ENCODE data around the gene SOCS3. TPM values are rescaled to one million over a fixed set of nuclear protein-coding genes. Genes with fewer than 3 reads are reported as not detected.

SOCS3 gene
- polyA plus RNA-seq, 2 of the 4 experiments (the other 2 are of a cell fraction): 13.5 to 14.7 TPM

GRCh38 chr17:78366109-78366848, 6.4 kb upstream of the SOCS3 start:
- no peaks in the 10 kb centered on the region for H3K9me3 ChIP-seq
- H3K4me2 ChIP-seq: no peak overlapping the region
- DNase-seq (ENCODE audit: low read depth in 1 of 2, low spot score in 1 of 2) (no peak), FAIRE-seq (no peak), ATAC-seq (no peak; a peak in 2 of 6 replicates)
- CTCF ChIA-PET: interaction anchor here (0.6 to 15.5 kb wide), 7 partner anchors 26 to 385 kb away, joined by 3 to 388 read pairs (median 3); no protein-coding TSS in a partner anchor
- H3K4me1 ChIP-seq: no peaks in the 10 kb centered on the region
- no peak for TF ChIP-seq POLR2A (IDR thresholded peaks at IDR 0.05; ENCODE audit: low read length)
- TF ChIP-seq CHD4 (IDR thresholded peaks at IDR 0.05; ENCODE audit: borderline replicate concordance): no peak
- TF ChIP-seq RARB (CRISPR knock-in tag; IDR thresholded peaks at IDR 0.05): no peak
- no peak for TF ChIP-seq SREBF2 (IDR thresholded peaks at IDR 0.05)
- TF ChIP-seq MAZ (IDR thresholded peaks at IDR 0.05; ENCODE audit: borderline replicate concordance, low read depth, low read length): no peak
- TF ChIP-seq MYC (IDR thresholded peaks at IDR 0.05; ENCODE audit: borderline replicate concordance, low read length): no peak
- TF ChIP-seq, protein P1, sequence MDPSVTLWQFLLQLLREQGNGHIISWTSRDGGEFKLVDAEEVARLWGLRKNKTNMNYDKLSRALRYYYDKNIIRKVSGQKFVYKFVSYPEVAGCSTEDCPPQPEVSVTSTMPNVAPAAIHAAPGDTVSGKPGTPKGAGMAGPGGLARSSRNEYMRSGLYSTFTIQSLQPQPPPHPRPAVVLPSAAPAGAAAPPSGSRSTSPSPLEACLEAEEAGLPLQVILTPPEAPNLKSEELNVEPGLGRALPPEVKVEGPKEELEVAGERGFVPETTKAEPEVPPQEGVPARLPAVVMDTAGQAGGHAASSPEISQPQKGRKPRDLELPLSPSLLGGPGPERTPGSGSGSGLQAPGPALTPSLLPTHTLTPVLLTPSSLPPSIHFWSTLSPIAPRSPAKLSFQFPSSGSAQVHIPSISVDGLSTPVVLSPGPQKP (IDR thresholded peaks at IDR 0.05; ENCODE audit: low read depth, low read length): no peak
- TF ChIP-seq CTCF (IDR thresholded peaks at IDR 0.05): no peak
- no peak for TF ChIP-seq CHD2 (IDR thresholded peaks at IDR 0.05; ENCODE audit: low read length, partially characterized antibody)
- TF ChIP-seq ESRRA (IDR thresholded peaks at IDR 0.05; ENCODE audit: borderline replicate concordance, low read length): no peak
- TF ChIP-seq, protein P2, sequence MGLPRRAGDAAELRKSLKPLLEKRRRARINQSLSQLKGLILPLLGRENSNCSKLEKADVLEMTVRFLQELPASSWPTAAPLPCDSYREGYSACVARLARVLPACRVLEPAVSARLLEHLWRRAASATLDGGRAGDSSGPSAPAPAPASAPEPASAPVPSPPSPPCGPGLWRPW (IDR thresholded peaks at IDR 0.05): no peak
- TF ChIP-seq KDM5A (IDR thresholded peaks at IDR 0.05): no peak
- H3K27ac ChIP-seq: peak overlapping the region in 1 of 2 experiments; percentile 31; a peak in 2 of 6 replicates
- WGBS (ENCODE audit: missing lambda C conversion rate): 81% methylated on average over 18 of the region's 18 CpGs
- POLR2A ChIA-PET: no interaction called here
- H3K4me3 ChIP-seq: no peak overlapping the region

GRCh38 chr17:78365561-78366108, 5.8 kb upstream of the SOCS3 start:
- DNase-seq (ENCODE audit: low read depth in 1 of 2, low spot score in 1 of 2): no peak
- H3K4me1 ChIP-seq: peaks cover 4% of the 10 kb centered on the region
- CTCF ChIA-PET: interaction anchor here (0.8 to 15.5 kb wide), 8 partner anchors 10 to 115 kb away, joined by 3 to 388 read pairs (median 24); partner anchors contain the start of gene PGS1
- H3K27ac ChIP-seq: peak overlapping the region in 1 of 2 experiments; percentile 31; a peak in 2 of 6 replicates
- WGBS (ENCODE audit: missing lambda C conversion rate): 75% methylated on average over 15 of the region's 16 CpGs
- FAIRE-seq: no peak
- no peak overlapping the region for H3K4me2 ChIP-seq
- POLR2A ChIA-PET: no interaction called here
- H3K4me3 ChIP-seq: no peak overlapping the region
- no peaks in the 10 kb centered on the region for H3K9me3 ChIP-seq
- no peak for ATAC-seq
- TF ChIP-seq TP53 (CRISPR knock-in tag; IDR thresholded peaks at IDR 0.05) (no peak), RNF2 (IDR thresholded peaks at IDR 0.05; ENCODE audit: borderline replicate concordance, low read depth) (no peak), CTCF (IDR thresholded peaks at IDR 0.05) (no peak), RCOR1 (IDR thresholded peaks at IDR 0.05; ENCODE audit: low read depth, low read length) (no peak), NPAS2 (CRISPR knock-in tag; IDR thresholded peaks at IDR 0.05; ENCODE audit: borderline replicate concordance) (no peak), REST (IDR thresholded peaks at IDR 0.05) (no peak), FOSL2 (IDR thresholded peaks at IDR 0.05) (no peak), FOSL2 (CRISPR knock-in tag; IDR thresholded peaks at IDR 0.05) (no peak), ZNF302 (CRISPR knock-in tag; IDR thresholded peaks at IDR 0.05) (no peak), CBX2 (IDR thresholded peaks at IDR 0.05; ENCODE audit: borderline replicate concordance, low read depth) (no peak), MAX (IDR thresholded peaks at IDR 0.05) (no peak), NR3C1 (IDR thresholded peaks at IDR 0.05) (no peak)
- TF ChIP-seq, protein P1 (IDR thresholded peaks at IDR 0.05; ENCODE audit: low read depth, low read length): no peak
- TF ChIP-seq, protein P2 (IDR thresholded peaks at IDR 0.05): no peak

Measured in A549 (cell line).